GM18909 (cell line): ENCODE data around the gene NFIB.

Experiments used
- ATAC-seq: cut with Tn5 transposase; IDR thresholded peaks from one replicate; pipeline ENCODE4 v1.9.1; 2021; ENCODE audit warnings: mild to moderate bottlenecking; ENCODE audit not compliant: unreplicated experiment, poor library complexity

NFIB gene

DNA sequence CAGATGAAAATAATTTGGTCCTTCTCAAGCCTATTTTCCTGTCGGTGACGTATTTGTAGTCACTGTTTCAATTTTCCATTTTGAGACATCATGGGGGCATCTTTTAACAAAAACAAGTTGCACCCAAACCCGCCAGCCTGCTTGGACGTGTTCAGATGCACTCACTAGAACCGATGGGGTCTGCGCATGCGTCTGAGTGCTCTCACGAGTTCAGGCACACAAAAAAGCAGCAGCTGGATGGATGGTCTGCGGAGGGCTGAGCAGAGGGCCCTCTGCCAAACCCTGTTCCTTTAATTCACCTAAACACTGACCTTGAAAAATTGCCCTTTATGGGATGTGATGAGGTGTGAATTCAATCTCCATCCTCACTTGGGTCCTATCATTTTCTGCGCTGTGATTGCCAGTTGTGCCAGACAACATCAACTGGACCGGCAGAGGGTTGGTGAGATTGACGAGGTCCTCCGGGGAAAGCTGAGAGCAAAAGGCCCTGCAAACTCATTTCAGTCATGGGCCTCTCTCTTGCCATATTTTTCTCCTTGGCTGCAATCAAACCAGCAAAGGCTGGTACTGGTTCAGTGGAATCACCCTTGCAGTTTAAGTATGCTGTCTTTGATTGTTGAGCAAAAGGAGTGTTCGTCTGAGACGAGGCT, 251.9 kb downstream of the NFIB start:
- ATAC-seq, result no peak

GRCh38 chr9:14058325-14058688, 255.6 kb downstream of the NFIB start:
- ATAC-seq, result no peak

GRCh38 chr9:14057368-14058324, 256.3 kb downstream of the NFIB start:
- ATAC-seq, result no peak

- ATAC-seq, result no peak
Observed at GRCh38 chr9:14056316-14056861, 257.6 kb downstream of the NFIB start.

DNA sequence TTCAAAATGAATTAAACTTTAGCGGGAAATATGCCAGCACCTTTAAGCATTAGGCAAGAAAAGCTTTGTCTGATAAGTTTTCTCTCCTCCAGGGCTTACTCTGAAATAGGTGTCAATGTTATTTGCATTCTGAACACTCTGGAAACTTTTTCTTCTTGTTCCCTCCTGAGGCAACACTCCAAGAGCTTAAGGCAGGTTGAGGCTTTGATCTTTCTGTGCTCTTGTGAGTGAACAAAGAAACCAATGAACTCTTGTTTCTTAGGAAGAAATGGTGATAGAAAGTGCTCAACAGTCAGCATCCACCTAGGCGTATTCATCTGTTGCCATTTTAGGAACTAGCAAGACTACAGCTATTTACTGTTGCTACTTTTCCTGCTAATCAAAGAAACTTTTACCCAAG, 259.8 kb downstream of the NFIB start:
- no peak for ATAC-seq

DNA sequence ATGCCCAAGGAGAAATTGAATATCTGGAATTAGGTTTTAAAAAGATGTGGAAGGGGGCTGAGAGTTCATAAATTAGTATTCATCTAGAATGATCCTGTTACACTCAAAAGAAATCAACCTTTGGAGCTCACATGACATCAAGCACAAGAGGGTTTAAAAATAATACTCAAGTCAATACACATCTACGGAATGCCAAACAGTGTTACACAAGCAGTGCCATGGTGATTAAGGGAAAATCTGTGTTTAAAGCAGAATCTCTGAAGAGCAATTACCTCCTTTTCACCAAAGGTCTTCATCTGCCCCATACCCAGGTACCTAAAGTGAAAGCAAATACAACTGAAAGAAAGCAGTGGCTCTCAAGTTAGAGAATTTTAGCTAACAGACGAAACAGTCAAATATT, 261.6 kb downstream of the NFIB start:
- ATAC-seq, result no peak

DNA sequence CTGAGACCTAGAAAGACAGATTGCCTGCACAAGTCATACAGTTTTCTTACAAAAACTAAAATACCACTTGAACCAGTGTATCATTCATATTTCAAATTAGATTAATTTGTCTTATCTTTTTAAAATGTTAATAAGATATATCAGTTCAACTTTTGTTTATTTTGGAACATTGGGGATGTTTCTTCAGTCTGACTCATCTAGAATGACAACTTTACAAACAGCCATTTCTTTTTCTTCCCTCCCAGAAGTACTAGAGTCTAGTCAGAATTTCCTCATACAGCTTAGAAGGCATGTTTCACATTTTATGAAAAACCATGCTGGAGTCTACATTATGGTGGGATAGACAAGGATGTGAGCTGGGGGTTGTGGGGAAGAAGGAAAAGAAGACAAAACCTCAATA, 262.5 kb downstream of the NFIB start:
- no peak for ATAC-seq

GRCh38 chr9:14043483-14043882, 270.5 kb downstream of the NFIB start:
- ATAC-seq, result no peak

DNA sequence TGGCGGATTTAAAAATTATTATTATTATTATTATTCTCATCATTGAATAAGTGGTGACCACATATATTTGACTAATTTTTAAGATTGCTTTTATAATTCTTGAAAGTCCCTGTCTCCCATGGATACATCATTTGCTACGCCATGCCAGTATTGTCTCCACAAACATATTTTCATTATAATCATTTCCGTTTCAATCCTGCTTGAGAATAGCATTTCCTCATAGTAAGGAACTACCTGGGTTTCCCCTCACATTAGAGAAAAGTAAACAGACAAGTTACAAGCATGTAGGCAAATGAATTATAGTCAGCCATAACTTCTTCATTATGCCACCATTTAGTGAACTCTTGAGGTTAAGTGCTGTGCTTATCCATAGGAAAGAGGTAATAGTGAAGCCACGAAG, 276.6 kb downstream of the NFIB start:
- ATAC-seq, result no peak

DNA sequence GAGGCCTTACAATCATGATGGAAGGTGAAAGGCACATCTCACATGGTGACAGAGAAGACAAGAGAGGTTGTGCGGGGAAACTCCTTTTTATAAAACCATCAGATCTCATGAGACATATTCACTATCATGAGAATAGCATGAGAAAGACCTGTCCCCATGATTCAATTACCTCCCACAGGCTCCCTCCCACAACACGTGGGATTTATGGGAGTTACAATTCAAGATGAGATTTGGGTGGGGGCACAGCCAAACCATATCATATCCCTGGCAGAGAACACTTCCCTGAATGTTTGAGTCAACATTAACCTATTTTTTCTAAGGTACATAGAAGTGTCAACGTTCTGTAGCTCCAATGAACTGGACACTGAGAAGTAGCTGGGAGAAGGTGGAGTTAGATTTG, 280.9 kb downstream of the NFIB start:
- ATAC-seq, result no peak
